ENCODE data around the gene PDXK. TPM values are rescaled to one million over a fixed set of nuclear protein-coding genes. Genes with fewer than 3 reads are reported as not detected.

Gene PDXK
- total and polyA plus RNA-seq, 2 donors (not counting 3 experiments of a cell fraction or from before 2014, with no cell fraction given): 44.2 to 59.1 TPM

- dilution Hi-C loops (cut with MboI; ENCODE audit: extremely low pct_ligation_motif_present, low sequenced_read_pairs): no loop called here
- CTCF ChIA-PET: interaction anchor here (1.0 kb wide), 1 partner anchor 12 kb away, joined by 3 read pairs; no protein-coding TSS in a partner anchor
These were observed 73.5 kb downstream of the PDXK start for GRCh38 chr21:43792406-43792805.

More at GRCh38 chr21:43792406-43792805, 73.5 kb downstream of the PDXK start:
- Histone ChIP-seq H2AFZ (ENCODE audit: low read depth, low read length) (no peak overlapping the region), H3K79me2 (ENCODE audit: control insufficient read depth, insufficient read depth, low read length) (peaks cover 52% of the 10 kb centered on the region), H3K4me1 (ENCODE audit: control insufficient read depth, extremely low read depth, insufficient read depth, low read length) (peaks cover 7% of the 10 kb centered on the region), H3K9me3 (replicated peaks; ENCODE audit: control insufficient read depth, insufficient read depth, low read length) (no peaks in the 10 kb centered on the region), H4K20me1 (replicated peaks; ENCODE audit: control insufficient read depth, extremely low read depth, insufficient read depth, low read length) (no peaks in the 10 kb centered on the region), H3K9me1 (replicated peaks; ENCODE audit: control insufficient read depth, extremely low read depth, insufficient read depth, low read length) (no peaks in the 10 kb centered on the region), H3K4me3 (replicated peaks in 1 of 3; ENCODE audit: insufficient read depth in 1 of 3, low read depth in 1 of 3, low read length in 3 of 3) (no peak overlapping the region), H3K4me2 (ENCODE audit: insufficient read depth, low read length) (no peak overlapping the region), H3K36me3 (ENCODE audit: control insufficient read depth in 2 of 2, extremely low read depth in 1 of 2, insufficient read depth in 2 of 2, low read length in 2 of 2) (peaks cover 21 to 38% of the 10 kb centered on the region in 2 experiments), H3K27ac (ENCODE audit: insufficient read depth, low read depth, low read length) (no peak overlapping the region), H3K9ac (replicated peaks; ENCODE audit: extremely low read depth, insufficient read depth, low read length) (no peak overlapping the region), H3K27me3 (ENCODE audit: control insufficient read depth in 2 of 2, insufficient read depth in 2 of 2, low read length in 2 of 2) (no peaks in the 10 kb centered on the region)
- no TSS peak for BruUV-seq (replicated peaks)
- FAIRE-seq (no peak), DNase-seq (ENCODE audit: low read depth, low spot score) (no peak)
- TF ChIP-seq POLR2A (IDR thresholded peaks at IDR 0.05; ENCODE audit: low read depth, low read length): no peak
- TF ChIP-seq CTCF (IDR thresholded peaks at IDR 0.05; ENCODE audit: extremely low read depth in 1 of 2, insufficient read depth in 1 of 2, low read depth in 1 of 2, low read length in 2 of 2): no peak
- TF ChIP-seq JUN (IDR thresholded peaks at IDR 0.05; ENCODE audit: borderline replicate concordance, insufficient read depth, insufficient read length, low read depth): no peak
- no peak for TF ChIP-seq EZH2 (IDR thresholded peaks at IDR 0.05; ENCODE audit: borderline replicate concordance, low read depth, low read length, severe bottlenecking)
- TF ChIP-seq GATA2 (IDR thresholded peaks at IDR 0.05; ENCODE audit: insufficient read depth, insufficient read length, low read depth, low read length): no peak
- TF ChIP-seq FOS (IDR thresholded peaks at IDR 0.05; ENCODE audit: borderline replicate concordance, insufficient read depth, low read length): no peak
- POLR2A ChIA-PET: no interaction called here
- intact Hi-C loops (cut with micrococcal nuclease): no loop called here

Data from endothelial cell of umbilical vein (primary cell).